NK-92 (cell line): ENCODE measurements around the gene KRTAP10-10.
"Not testable (repeated sequence)": the region's sequence is repeated elsewhere in the genome, so short reads cannot be mapped to it uniquely, and the experiment has no call there.

Experiments used
- DNase-seq: peaks from one replicate; lab custom pipeline; 2025; ENCODE audit not compliant: unreplicated experiment; lab: John Stamatoyannopoulos, UW

Gene KRTAP10-10

GRCh38 chr21:44602463-44602850, 34.7 kb upstream of the KRTAP10-10 start:
- DNase-seq, result no peak

GRCh38 chr21:44603109-44603875, 33.9 kb upstream of the KRTAP10-10 start:
- DNase-seq, result no peak

DNA sequence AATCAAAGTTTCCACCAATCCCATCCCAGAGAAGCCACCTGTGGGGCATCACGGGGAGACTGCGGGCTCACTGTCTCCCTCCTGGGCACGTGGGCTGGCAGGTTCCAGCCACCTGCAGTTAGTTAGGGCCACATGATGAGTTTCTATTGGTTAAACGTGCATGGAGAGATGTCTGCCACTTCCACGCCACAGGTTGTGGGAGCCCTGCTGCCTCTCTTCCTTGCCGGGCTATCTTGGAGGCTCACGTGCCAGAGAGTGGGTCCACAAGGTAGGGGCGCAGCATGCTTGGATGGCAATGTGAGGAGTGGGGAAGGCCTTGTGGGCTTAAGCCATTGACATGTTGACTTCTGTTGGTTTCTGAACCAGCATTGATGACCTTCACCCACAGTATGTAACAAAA, 33.2 kb upstream of the KRTAP10-10 start:
- no peak for DNase-seq

GRCh38 chr21:44606495-44606894, 30.7 kb upstream of the KRTAP10-10 start:
- DNase-seq, result no peak

DNA sequence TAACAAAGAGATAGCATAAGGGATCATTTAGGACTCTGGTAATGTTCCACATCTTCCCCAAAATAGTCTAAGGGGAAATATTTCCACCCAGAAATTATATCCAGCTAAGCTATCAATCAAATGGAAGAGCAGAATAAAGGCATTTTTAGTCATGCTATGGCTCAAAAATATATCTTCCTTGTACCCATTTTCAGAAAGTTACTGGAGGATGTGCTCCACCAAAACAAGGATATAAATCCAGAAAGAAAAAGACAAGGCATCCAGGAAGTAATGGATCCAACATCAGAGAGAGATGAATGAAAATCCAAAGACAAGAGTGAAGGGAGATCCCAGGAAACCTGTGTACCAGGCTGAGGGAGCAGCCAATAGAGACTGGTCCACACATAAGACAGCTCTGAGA, 28.0 kb upstream of the KRTAP10-10 start:
- no peak for DNase-seq

DNA sequence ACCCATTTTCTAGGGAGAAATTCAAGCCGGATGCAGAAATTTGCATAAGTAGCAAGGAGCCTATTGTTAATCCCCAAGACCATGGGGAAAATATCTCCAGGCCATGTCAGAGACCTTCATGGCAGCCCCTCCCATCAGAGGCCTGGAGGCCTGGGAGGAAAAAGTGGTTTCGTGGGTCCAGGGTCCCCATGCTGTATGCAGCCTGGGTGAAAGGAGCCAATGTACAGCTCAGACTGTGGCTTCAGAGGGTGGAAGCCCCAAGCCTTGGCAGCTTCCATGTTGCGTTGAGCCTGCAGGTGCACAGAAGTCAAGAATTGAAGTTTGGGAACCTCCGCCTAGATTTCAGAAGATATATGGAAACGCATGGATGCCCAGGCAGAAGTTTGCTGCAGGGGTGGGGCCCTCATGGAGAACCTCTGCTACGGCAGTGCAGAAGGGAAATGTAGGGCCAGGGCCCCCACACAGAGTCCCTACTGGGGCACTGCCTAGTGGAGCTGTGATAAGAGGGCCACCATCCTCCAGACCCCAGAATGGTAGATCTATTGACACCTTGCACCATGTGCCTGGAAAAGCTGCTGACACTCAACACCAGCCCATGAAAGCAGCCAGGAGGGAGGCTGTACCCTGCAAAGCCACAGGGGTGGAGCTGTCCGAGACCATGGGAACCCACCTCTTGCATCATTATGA, 26.9 kb upstream of the KRTAP10-10 start:
- DNase-seq, result not testable (repeated sequence)

- DNase-seq, result no peak
These were observed 25.6 kb upstream of the KRTAP10-10 start for GRCh38 chr21:44611551-44611950.

DNA sequence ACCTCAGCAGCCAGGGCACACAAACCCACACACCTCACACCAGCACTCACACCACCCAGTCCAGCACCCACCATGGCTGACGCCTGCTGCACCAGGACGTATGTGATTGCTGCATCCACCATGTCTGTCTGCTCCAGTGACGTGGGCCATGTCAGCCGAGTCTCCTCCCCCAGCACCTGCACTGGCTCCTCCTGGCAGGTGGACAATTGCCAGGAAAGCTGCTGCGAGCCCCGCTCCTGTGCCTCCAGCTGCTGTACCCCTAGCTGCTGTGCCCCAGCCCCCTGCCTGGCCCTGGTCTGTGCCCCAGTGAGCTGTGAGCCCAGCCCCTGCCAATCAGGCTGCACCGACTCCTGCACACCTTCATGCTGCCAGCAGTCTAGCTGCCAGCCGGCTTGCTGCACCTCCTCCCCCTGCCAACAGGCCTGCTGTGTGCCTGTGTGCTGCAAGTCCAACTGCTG, 25.1 kb upstream of the KRTAP10-10 start, which contains the start of gene KRTAP10-8:
Gene KRTAP10-8 (plus strand): TSS at position 51 of the 458 bp plus-strand sequence. CDS start 22 bp downstream, at position 73.
- DNase-seq, result no peak

DNA sequence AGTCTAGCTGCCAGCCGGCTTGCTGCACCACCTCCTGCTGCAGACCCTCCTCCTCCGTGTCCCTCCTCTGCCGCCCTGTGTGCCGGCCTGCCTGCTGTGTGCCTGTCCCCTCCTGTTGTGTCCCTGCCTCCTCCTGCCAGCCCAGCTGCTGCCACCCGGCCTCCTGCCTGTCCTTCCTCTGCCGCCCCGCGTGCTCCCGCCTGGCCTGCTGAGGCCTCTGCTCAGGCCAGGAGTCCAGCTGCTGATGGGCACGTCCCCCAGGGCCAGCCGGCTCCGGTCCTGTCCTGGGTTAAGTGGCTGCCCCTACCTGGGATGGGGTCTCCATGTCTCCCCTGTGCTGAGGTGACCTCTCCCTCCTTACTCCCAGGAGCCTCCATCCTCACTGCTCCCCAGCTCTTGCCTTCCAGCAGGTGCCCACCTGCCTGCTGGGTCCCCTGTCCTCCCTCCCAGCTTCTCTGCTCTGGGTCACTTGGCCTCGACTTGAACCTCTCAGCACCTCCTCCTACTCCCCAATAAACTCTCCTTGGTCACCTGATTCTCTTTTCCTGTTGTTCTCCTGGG, 24.4 kb upstream of the KRTAP10-10 start:
- DNase-seq, result no peak

GRCh38 chr21:44613386-44614155, 23.6 kb upstream of the KRTAP10-10 start:
- DNase-seq, result no peak

- DNase-seq, result no peak
These were observed 23.0 kb upstream of the KRTAP10-10 start for GRCh38 chr21:44614161-44614631.

- DNase-seq, result no peak
These were observed 22.2 kb upstream of the KRTAP10-10 start for GRCh38 chr21:44614961-44615391.

DNA sequence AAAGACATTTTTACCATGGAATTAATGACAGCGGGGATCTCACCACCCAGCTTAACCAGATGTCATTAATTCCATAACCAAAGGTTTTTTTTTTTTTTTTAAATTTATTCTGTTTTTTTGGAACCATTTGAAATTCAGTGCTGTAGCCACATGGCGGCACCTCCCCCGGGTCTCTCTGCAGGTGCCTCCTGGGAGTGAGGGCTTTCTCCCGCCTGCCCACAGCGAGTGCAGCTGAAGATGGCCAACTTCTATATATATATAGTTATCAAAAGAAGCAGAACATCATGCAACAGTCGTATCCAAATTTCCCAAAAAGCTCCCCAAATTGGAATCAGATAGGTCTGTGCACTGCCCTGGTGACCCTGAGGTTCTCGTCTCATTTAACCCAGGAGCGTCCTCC, 21.7 kb upstream of the KRTAP10-10 start:
- DNase-seq, result no peak

GRCh38 chr21:44615911-44616590, 21.1 kb upstream of the KRTAP10-10 start:
- DNase-seq, result no peak

- DNase-seq, result no peak
These were observed 20.6 kb upstream of the KRTAP10-10 start for GRCh38 chr21:44616591-44616926.

DNA sequence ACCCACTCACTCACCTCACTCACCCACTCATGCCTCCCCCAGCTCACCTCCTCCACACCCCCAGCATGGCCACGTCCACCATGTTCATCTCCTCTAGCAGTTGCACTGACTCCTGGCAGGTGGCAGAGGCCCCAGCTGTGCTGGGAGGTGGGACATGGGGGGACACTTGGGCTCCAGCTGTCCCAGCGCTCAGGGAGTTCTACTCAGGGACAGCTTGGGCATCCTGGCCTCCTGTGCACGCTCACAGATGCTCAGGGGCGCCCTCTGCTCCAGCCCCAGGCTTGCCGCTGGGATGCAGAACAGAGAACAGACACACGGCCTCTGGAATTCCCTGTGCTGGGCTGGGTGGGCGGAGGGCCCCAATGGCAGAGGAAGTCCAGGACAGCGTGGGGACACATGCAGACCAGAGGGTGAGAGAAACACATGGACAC, 20.1 kb upstream of the KRTAP10-10 start:
- no peak for DNase-seq

DNA sequence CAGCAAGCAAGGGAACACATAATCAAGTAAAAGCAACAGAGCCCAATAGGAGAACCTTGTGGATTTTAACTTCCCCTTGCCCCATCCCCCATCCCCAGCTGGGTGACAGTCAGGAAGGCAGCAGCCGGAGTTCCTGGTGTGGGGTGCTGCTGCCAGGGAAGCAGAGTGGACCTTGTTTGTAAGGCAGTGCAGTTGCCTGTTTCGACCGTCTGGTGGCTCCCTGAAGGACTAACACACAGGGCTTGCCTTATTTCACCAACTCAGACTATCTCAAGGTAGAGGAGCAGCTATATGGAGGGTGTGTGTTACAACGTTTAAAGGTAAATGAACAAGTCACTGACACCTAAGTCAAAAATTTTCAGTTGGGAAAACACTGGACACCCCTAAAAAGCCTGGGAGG, 18.7 kb upstream of the KRTAP10-10 start:
- DNase-seq, result no peak

- DNase-seq, result no peak
These were observed 18.2 kb upstream of the KRTAP10-10 start for GRCh38 chr21:44618909-44619308.

DNA sequence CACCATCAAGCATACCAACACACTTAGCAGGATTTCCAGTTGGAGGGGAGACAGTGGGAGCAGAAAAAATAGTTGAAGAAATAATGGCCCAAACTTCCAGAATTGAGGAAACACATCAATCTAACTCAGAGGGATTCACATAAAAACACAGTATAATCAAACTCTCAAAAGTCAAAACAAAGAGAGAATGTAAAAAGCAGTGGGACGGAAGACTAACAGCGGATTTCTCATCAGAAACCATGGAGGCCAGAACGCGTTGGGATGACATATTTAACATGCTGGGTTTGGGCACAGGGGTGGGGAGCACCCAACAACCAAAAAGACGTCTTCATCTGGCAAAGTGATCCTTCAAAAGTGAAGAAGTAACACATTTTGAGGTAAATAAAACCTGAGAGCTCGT, 17.3 kb upstream of the KRTAP10-10 start:
- DNase-seq, result no peak

- DNase-seq, result no peak
These were observed 13.6 kb upstream of the KRTAP10-10 start for GRCh38 chr21:44623575-44623974.

DNA sequence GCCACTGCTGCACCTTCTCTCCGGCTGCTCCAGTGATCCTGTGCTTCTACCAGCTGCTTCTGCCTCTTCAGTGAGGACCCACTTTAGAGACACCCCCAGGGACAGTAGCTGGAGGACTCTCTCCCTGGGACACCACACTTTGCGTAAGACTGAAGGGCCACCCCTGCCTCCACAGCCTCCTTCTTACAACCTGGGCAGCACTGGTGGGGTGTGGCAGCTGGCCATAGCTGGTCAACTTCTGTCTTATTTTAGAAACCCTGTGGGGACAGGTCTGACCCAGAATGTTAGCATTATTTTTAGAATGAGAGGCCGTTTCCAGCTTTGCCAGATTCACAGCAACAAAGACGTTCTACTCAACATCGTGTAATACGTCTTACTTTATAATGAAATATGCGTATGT, 11.4 kb upstream of the KRTAP10-10 start:
- no peak for DNase-seq
